NCI-H460 (cell line): ENCODE results near the gene KLHL6. TPM values are rescaled to one million over a fixed set of nuclear protein-coding genes. Genes with fewer than 3 reads are reported as not detected.

Experiments
- DNase-seq: peaks from one replicate; pipeline ENCODE4 v3.0.0-alpha.2; 2016; ENCODE audit warnings: low read depth; ENCODE audit errors: extremely low read depth
- total RNA-seq: library from RNA; depleted of rRNA; stranded (reverse); fragments of >200 nt; shearing (Covaris generic); gene quantifications from 2 replicates; pipeline ENCODE4 v1.2.3, GENCODE V29; 2014

KLHL6 gene
- total RNA-seq, 1 experiment from 2014 or later, result not detected

GRCh38 chr3:183566880-183567279 is 11.4 kb upstream of the KLHL6 start:
- no peak for DNase-seq

GRCh38 chr3:183564046-183564445 is 8.5 kb upstream of the KLHL6 start:
- no peak for DNase-seq

DNA sequence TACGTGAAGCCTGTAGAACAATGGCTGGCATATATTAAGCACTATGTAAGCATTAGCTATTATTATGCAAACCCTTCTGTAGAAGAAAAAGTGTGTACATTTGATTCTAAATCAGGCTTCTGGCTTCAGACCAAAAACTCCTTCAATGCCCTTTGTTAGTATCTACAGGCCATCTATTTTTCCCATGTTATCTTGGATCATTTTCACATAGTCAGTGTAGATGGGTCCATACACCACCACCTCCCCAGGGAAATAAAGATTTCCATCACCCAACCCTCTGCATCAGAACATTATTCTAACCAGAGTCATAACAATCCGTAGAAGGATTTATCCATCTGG is 8.0 kb upstream of the KLHL6 start:
- no peak for DNase-seq

GRCh38 chr3:183560607-183561006 is 5.1 kb upstream of the KLHL6 start:
- DNase-seq, result no peak

GRCh38 chr3:183558495-183558894 is 3.0 kb upstream of the KLHL6 start:
- DNase-seq, result no peak

DNA sequence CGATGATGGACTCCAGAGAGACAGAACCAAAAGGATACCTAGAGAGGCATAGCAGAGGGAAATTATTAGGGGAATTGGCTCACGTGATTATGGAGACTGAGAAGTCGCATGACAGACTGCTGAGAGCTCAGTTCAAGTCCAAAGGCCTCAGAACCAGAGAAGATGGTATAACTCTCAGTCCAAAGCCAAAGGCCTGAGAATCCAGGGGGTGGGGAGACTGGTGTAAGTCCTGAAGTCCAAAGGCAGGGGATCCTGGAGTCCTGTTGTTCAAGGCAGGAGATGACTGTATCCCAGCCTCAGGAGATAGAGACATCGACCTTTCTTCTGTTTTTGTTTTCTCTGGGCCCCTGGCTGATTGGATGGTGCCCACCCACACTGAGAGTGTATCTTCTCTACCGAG is 1.2 kb upstream of the KLHL6 start:
- no peak for DNase-seq

GRCh38 chr3:183554377-183554776 is 1.1 kb downstream of the KLHL6 start:
- DNase-seq, result no peak

DNA sequence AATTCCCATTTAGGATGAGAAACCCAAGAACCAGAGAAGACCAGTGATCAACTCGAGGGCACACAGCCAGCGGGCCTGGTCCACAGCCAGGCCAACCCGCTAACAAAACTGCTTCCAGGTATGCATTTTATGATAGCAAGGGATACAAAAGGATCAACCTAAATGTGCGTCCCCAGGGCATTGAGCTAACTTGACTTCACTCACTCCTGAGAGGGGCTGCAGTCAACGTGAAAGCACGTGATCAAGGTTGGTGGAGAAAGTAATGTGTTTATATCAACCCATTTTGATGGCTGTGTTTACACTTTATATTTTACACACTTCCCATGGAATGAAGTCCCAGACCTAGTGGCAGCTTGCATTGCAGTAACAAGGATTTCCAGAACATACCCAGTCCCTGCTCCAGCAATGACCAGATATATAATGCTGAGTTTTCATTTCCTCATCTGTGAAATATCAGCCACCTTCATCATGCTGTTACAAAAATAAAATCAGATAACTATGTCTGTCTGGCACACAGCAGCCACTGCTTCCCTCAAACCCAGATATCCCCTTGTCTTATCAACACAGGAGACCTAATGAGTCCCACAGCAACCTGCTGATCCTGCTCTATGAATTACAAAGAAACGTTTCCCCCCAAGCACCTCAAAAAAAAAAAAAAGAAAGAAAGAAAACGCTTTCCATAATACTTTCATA is 2.0 kb downstream of the KLHL6 start:
- no peak for DNase-seq

DNA sequence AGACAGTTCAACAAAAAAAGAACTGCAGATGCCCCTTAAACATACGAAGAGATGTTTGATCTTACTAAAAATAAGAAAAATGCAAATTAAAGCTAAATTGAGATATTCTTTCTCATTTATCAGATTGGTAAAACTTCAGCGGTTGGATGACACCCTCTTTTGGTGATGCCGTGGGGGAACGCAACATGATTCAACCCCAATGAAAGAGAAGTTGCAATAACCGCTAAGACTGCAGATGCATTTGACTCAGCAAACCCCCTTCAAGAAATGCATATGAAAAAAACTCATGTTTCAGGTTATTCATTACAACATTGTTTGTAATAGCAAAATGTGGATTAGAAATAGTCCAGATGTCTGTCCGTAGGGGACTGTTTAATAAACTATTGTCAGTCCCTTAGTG is 3.6 kb downstream of the KLHL6 start:
- no peak for DNase-seq

DNA sequence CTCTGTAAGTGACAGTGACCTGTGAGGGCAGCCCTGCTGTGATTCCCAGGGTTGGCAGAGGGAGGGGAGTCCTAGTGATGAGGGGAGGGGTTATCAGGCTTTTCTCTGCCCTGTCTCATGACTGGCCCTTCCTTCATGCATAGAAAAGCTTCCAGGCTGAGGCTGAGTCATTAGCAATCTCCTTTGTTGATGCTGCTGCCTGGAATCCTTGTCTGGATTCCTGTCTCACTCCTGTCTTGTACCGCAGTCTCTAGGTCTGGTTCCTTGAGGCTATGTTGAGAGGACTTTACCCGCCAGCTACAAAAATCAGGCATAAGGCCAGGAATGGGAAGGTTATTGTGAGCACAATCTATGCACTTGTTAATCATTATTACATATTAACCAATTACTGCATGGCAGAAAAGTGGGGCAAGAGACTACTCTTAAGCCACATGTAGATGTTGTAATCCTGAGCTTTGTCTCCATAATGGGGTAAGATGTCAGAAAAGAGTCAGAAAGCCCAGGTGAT is 7.2 kb downstream of the KLHL6 start:
- no peak for DNase-seq

DNA sequence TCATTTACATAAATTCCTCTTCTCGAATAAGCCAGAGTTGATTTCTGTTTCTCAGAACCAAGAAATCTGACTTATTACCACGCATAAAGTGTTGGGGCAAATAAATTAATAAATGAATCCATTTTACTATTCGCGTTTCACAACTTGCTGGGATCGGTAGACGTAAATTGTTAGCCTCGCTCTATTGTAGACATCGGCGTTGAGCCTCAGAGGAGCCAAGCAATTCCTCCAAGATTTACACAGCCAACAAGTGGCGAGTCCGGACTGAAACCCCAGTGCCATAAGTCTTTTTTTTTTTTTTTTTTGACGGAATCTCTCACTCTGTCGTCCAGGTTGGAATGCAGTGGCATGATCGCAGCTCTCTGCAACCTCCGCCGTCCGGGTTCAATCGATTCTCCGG is 8.9 kb downstream of the KLHL6 start:
- DNase-seq, result no peak

DNA sequence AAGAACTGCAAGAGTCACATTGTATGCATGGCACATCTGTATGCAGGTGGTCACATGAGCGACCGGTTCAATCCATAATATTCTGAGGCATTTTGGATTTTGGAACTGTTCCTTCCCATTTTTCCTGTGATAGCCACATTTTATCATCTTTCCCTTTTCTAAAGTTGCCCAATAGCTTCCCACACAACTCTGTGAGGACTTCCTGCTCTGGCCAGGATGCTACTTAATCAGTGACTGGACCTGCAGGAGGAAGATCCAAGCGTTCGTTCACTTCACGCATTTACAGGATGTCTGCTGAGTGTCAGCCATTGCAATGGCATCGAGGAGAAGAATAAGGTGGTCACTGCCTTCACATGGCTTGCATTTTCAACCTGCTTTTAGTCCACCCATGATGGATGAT is 9.8 kb downstream of the KLHL6 start:
- DNase-seq, result no peak

DNA sequence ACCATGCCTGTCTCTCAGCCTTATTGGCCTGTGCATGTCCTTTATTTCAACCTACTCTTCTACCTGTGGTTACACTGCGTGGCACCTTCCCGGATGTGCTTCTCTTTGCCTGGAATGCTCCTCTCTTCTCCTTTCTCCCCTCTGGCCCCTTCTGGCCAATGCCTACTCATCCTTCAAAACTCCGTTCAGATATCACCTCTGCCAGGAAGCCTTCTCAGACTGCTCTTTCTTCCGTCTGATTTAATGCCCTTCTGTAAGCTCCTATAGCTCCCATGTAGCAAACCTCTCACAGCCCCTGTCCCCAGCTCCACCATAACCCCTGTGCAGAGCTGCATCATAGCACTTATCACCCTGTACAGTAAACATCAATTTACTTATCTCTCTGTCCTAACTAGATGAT is 13.2 kb downstream of the KLHL6 start:
- DNase-seq, result no peak

GRCh38 chr3:183541738-183542137 is 13.8 kb downstream of the KLHL6 start:
- no peak for DNase-seq

GRCh38 chr3:183541235-183541655 is 14.3 kb downstream of the KLHL6 start:
- DNase-seq, result no peak

DNA sequence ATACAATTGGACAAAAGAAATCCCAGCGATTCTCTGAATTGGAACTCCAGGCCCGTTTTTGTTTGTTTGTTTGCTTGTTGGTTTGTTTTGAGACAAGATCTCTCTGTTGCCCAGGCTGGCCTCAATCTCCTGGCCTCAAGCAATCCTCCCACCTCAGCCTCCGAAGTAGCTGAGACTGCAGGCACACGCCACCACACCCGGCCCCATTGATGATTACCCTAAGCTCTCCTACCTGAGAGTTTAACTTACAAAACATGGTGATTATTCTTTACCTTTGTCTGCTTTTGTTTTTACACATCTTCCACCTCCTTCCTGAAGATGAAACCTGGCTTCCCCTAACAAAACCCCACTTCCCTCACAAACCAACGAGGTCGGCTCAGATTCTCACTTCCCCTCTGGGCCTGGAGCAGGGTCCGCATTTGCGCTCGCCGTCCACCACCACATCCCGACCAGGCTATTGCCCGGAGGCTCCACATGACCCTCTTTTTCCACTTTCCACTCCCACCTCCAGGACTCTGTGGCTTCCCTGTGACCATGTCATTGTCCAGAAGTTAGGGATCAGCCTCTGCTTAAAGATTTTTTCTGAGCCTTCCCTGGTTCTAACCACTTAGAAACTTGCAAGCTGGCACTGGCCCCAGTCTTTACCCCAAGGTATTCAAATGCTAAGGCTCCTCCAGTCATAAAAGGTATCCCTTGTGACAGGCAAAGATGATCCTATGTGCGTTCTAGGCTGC is 14.8 kb downstream of the KLHL6 start:
- no peak for DNase-seq

- DNase-seq, result no peak
These were observed 15.7 kb downstream of the KLHL6 start for GRCh38 chr3:183539811-183540210.

DNA sequence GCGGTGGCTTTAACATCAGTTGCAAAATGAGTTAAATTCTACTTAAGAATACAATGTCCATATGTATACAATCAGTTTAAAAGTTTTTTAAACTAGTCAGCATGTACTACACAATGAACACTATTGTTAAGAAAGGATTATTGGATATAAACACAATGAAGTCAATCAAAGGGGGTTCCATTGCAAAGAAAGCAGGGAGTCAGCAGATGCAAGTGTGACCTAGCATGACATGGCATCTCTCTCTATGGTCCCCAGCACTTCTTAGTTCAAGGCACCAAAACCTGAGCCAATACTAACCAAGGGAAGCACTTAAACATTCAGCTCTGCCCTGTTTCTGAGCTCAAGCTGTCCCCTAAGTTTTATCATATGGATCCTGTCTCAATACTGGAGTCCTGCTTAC is 17.0 kb downstream of the KLHL6 start:
- no peak for DNase-seq

DNA sequence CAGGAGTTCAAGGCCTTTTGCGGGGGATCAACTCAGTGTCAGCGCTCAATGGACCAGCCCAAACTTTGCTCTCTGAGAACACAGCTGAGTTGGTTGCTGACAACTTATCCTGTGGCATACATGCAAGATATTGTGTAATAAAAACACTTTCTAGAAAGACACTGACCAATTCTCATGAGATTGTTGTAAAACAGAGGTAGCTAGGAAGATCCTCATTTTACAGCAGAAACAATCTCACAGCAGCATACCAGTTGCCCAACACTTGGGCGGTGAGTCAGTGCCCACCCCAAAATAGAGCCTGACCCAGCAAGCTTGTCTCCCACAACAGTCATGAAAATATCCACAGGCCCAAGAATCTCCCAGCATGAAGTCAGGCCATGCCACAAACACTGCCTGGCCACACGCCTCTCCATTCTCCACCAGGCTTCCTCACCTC is 18.2 kb downstream of the KLHL6 start:
- no peak for DNase-seq

DNA sequence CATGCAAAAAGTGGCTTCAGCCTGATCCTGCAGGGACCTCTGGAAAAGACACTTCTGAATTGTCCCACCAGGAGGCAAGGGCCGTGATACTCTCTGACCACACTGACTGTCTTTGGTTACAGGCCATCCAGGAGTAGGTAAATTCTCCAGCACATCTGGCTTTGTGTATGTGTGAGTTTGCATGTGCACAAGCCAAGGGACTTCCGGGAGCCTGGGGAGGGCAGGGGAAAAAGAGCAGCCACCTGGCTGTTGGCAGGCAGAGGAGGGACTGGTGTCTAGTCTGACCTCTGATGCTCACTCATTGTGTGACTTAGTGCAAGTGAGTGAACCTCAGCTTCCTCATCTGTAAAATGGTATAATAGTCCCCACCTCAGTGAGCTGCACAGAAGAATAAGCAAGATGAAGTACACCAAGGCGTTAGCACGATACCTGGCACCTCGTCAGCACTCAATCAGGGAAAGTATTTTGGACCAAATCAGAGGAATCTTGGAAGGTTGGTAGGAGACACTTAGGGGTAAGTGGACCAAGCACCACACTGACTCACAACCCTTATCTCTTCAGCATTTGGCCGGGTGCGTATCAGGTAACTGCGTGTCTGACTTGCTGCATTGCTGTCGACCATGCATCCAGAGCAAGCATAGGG is 19.1 kb downstream of the KLHL6 start:
- no peak for DNase-seq

GRCh38 chr3:183534249-183534648 is 21.3 kb downstream of the KLHL6 start:
- peak; percentile 17 for DNase-seq
